Panc1 (cell line): ENCODE measurements around the gene LIMA1.

Experiments used
- POLR2AphosphoS5 ChIP-seq: IDR thresholded peaks from 2 replicates; pipeline ENCODE4 v1.6.1; 2012; ENCODE audit warnings: mild to moderate bottlenecking, low read depth, low read length, moderate library complexity
- SIN3A ChIP-seq: IDR thresholded peaks from 2 replicates; pipeline ENCODE4 v1.6.1; 2012; ENCODE audit warnings: low read depth, mild to moderate bottlenecking, low read length, moderate library complexity, borderline replicate concordance; ENCODE audit not compliant: insufficient read depth
- TF ChIP-seq, protein P1 (sequence below): fragments of 450-650 bp; IDR thresholded peaks from 2 replicates; pipeline ENCODE4 v1.5.1; 2017; ENCODE audit warnings: mild to moderate bottlenecking

DNA sequence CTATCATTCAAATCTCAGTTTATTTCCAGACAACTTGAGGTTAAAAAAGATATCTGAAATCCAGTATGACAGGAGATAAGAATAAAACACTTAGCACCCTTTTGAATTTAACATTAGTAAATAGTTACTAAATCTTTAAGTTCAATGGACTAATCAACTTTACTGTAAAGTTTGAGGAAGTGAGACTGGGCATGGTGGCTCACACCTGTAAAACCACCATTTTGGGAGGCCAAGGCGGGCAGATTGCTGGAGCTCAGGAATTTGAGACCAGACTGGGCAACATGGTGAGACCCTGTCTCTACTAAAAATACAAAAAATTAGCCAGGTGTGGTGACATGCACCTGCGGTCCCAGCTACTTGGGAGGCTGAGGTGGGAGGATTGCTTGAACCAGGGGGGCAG lies 75.9 kb downstream of the LIMA1 start:
- TF ChIP-seq, protein P1, sequence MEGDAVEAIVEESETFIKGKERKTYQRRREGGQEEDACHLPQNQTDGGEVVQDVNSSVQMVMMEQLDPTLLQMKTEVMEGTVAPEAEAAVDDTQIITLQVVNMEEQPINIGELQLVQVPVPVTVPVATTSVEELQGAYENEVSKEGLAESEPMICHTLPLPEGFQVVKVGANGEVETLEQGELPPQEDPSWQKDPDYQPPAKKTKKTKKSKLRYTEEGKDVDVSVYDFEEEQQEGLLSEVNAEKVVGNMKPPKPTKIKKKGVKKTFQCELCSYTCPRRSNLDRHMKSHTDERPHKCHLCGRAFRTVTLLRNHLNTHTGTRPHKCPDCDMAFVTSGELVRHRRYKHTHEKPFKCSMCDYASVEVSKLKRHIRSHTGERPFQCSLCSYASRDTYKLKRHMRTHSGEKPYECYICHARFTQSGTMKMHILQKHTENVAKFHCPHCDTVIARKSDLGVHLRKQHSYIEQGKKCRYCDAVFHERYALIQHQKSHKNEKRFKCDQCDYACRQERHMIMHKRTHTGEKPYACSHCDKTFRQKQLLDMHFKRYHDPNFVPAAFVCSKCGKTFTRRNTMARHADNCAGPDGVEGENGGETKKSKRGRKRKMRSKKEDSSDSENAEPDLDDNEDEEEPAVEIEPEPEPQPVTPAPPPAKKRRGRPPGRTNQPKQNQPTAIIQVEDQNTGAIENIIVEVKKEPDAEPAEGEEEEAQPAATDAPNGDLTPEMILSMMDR = no peak
- TF ChIP-seq SIN3A = no peak
- TF ChIP-seq POLR2AphosphoS5 = no peak
